Ishikawa (cell line): ENCODE data around the gene ZNF595.

Source experiments
- CEBPB ChIP-seq: IDR thresholded peaks from 2 replicates; pipeline ENCODE4 v1.6.1; 2012
- CREB1 ChIP-seq: IDR thresholded peaks from 2 replicates; pipeline ENCODE4 v1.6.1; 2012; ENCODE audit warnings: low read depth
- EGR1 ChIP-seq: IDR thresholded peaks from 2 replicates; pipeline ENCODE4 v1.6.1; 2012
- EP300 ChIP-seq: IDR thresholded peaks from 2 replicates; pipeline ENCODE4 v1.6.1; 2012; ENCODE audit warnings: borderline replicate concordance
- FOXM1 ChIP-seq: IDR thresholded peaks from 2 replicates; pipeline ENCODE4 v1.6.1; 2012; ENCODE audit warnings: low read depth, borderline replicate concordance
- MAX ChIP-seq: IDR thresholded peaks from 2 replicates; pipeline ENCODE4 v1.6.1; 2012
- NFIC ChIP-seq: IDR thresholded peaks from 2 replicates; pipeline ENCODE4 v1.6.1; 2012
- RAD21 ChIP-seq: IDR thresholded peaks from 2 replicates; pipeline ENCODE4 v1.6.1; 2012; ENCODE audit warnings: low read depth
- REST ChIP-seq: IDR thresholded peaks from 2 replicates; pipeline ENCODE4 v1.6.1; 2012; ENCODE audit warnings: low read depth, mild to moderate bottlenecking
- TAF1 ChIP-seq: IDR thresholded peaks from 2 replicates; pipeline ENCODE4 v1.6.1; 2012; ENCODE audit warnings: low read depth, mild to moderate bottlenecking
- TCF12 ChIP-seq: IDR thresholded peaks from 2 replicates; pipeline ENCODE4 v1.6.1; 2012; ENCODE audit warnings: low read depth
- TEAD4 ChIP-seq: IDR thresholded peaks from 2 replicates; pipeline ENCODE4 v1.6.1; 2012
- USF1 ChIP-seq: IDR thresholded peaks from 2 replicates; pipeline ENCODE4 v1.6.1; 2012
- YY1 ChIP-seq: IDR thresholded peaks from 2 replicates; pipeline ENCODE4 v1.6.1; 2012; ENCODE audit warnings: low read depth
- ZBTB7A ChIP-seq: IDR thresholded peaks from 2 replicates; pipeline ENCODE4 v1.6.1; 2012; ENCODE audit warnings: low read depth

ZNF595 gene

GRCh38 chr4:52804-53479 is at the start of gene ZNF595:
TSS of gene ZNF595 (plus strand) at chr4:53321. CDS start at chr4:53489, 168 bp downstream.
- peak; percentile 40; the same call in 1 of the 2 replicates for TF ChIP-seq MAX
- 0 out of 2 replicates have a peak, but pooled peaks have one; percentile 19 for TF ChIP-seq NFIC
- peak; percentile 54; the same call in 1 of the 2 replicates for TF ChIP-seq YY1
- TF ChIP-seq TAF1 = peak; percentile 56; the same call in 1 of the 2 replicates

- TF ChIP-seq RAD21 = peak; percentile 21; the same call in 1 of the 2 replicates
These were observed 24.2 kb upstream of the ZNF595 start for GRCh38 chr4:28767-29542.

GRCh38 chr4:71830-72229 is 18.7 kb downstream of the ZNF595 start:
- TF ChIP-seq CEBPB = no peak
- TF ChIP-seq EP300 = no peak
- no peak for TF ChIP-seq TAF1
- no peak for TF ChIP-seq YY1
- TF ChIP-seq EGR1 = no peak
- no peak for TF ChIP-seq CREB1
- no peak for TF ChIP-seq ZBTB7A
- no peak for TF ChIP-seq MAX
- no peak for TF ChIP-seq TEAD4
- no peak for TF ChIP-seq USF1
- TF ChIP-seq REST = no peak
- TF ChIP-seq RAD21 = no peak
- no peak for TF ChIP-seq FOXM1
- no peak for TF ChIP-seq NFIC
- TF ChIP-seq TCF12 = no peak

- no peak for TF ChIP-seq EGR1
These were observed 32.8 kb downstream of the ZNF595 start for GRCh38 chr4:85951-86350.

- TF ChIP-seq MAX (no peak), CREB1 (no peak), TCF12 (no peak), USF1 (no peak), RAD21 (no peak), FOXM1 (no peak), EGR1 (no peak), ZBTB7A (no peak), YY1 (no peak), TEAD4 (no peak), EP300 (no peak), CEBPB (no peak), REST (no peak), TAF1 (no peak), NFIC (no peak)
These were observed 45.3 kb downstream of the ZNF595 start for GRCh38 chr4:98386-98785.

GRCh38 chr4:99863-100262 is 46.7 kb downstream of the ZNF595 start:
- no peak for TF ChIP-seq TCF12
- TF ChIP-seq RAD21 = no peak
- TF ChIP-seq CEBPB = no peak
- no peak for TF ChIP-seq MAX
- no peak for TF ChIP-seq EP300
- no peak for TF ChIP-seq CREB1
